CMK (cell line): ENCODE data around the gene OR5AC2.

Source experiments
- DNase-seq: peaks from one replicate; pipeline ENCODE4 v3.0.0-alpha.2; 2010; ENCODE audit warnings: low read depth

The OR5AC2 gene, protein sequence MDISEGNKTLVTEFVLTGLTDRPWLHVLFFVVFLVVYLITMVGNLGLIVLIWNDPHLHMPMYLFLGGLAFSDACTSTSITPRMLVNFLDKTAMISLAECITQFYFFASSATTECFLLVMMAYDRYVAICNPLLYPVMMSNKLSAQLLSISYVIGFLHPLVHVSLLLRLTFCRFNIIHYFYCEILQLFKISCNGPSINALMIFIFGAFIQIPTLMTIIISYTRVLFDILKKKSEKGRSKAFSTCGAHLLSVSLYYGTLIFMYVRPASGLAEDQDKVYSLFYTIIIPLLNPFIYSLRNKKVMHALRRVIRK

DNA sequence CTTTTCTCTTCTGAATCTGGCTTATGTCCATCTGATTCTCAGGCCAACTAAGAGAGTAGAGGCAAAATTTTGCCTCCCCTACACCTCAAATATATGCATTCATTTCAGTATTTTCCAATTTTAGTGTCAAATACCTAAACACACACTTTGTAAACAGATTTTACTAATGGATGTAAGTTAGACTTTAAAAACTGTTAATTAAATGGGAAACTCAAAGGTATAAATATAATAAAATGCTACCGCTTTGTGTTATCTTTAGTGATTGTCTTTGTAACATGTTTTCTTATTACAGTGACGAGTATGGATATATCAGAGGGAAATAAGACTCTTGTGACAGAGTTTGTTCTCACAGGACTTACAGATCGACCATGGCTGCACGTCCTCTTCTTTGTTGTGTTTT, at the start of gene OR5AC2:
OR5AC2 (plus strand) TSS at position 301 of the 400 bp plus-strand sequence; CDS start at position 301, 0 bp downstream.
- DNase-seq, result no peak

DNA sequence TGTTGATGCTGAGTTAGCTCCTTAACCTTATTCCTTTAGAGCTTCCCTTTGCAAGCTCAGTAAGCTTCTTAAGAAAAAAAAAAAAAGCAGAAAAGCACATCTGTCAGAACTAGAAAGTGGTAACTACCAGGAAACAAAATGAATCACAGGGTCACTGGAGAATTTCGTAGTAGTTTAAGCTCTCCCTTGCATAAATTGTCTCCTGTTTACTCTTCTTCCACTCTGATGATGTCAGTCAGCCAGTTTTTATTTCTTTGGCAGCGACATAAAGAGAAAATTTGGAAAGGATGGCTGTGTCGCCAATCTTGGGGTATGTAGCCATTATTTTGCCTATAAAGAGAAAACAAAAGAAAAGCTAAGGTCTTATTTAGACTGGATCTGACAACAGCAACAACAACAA, 48.7 kb upstream of the OR5AC2 start:
- DNase-seq, result no peak

DNA sequence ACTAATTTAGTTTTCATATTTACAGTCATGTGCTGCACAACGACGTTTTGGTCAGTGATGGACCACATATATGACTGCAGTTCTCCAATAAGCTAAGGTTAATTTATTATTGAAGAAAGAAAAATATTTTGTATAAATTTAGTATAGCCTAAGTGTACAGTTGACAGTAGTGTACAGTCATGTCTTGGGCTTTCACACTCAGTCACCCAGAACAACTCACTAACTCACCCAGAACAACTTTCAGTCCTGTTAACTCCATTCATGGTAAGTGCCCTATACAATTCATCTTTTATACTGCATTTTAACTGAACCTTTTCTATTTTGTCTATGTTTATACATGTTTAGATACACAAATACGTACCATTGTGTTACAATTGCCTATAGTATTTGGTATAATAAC, 48.1 kb upstream of the OR5AC2 start:
- DNase-seq, result no peak

DNA sequence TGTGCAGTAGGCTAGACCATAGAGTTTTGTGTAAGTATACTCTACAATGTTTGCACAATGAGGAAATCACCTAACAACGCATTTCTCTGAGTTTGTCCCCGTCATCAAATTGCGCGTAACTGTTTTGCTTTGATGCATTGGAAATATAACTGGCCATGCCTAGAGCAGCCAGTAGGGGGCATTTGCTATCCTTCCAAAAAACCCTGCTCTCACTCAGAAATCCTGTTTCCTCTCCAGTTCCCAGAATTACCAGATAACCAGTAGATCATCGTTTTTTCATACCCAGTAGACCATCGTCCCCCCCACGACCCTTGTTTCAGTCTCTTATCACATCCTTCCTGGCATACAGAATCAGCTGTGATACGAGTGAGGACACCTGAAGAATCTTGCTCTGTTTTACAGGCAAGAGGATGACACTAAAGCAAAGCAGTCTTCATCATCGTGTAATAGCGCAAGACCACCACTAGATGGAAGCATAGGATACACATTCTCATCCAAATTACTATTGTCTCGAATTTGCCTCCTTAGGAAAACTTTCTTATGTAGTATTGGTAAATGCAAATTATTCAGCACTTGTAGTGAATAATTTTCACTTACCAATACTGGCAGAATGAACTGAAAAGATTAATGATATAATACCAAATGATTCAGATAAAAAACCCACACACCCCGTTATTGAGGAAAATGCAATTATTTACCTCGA, 47.5 kb upstream of the OR5AC2 start:
- DNase-seq, result peak; percentile 31

DNA sequence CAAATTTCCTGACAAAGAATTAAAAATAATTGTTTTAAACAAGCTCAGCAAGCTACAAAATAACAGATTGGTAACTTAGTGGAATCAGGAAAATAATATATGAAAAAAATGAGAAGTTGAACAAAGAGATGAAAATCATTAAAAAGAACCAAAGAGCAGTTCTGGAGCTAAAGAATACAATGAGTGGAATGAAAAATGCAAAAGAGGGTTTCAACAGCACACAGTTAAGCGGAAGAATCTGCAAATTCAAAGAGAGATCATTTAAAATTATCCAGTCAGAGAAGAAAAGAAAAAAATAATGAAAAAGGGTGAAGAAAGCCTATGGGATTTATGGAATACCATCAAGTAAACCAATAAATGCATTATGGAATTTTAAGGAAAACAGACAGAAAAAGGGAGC, 45.6 kb upstream of the OR5AC2 start:
- DNase-seq, result no peak

DNA sequence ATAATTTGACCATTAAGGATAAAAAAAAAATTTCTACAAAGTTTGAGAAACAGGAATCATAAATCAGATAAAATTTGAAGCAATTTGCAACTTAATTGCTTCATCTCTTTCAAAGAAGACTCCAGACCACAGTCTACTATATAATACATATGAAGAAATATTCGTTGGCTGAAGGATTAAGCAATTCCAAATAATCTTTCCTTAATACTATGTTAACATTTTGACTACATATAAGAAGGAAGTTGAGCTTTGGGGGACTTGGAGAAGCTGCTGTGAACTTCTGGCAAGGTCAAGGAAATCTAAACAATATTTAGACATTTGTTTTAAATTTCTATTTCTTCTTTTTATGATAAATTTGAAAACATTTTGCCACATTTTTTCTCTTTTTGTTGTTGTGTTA, 38.4 kb upstream of the OR5AC2 start:
- no peak for DNase-seq

DNA sequence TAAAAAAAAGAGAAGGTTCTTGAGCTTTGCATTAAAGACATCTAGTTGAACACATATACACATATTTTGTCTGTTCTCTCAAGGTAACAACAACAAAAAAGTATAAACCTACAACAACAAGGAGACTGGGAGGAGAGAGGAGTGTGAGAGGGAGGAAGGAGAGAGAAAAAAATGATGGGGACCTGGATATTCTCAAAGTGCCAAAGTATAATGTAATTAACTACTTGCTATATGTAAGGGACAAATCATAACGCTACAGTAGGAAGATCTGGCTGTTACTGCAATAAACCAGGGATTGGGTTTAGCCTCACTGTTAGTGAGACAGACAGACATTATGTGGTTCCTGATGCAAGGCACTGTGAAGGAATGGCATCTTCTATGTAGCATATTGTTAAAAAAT, 37.7 kb upstream of the OR5AC2 start:
- DNase-seq, result no peak

DNA sequence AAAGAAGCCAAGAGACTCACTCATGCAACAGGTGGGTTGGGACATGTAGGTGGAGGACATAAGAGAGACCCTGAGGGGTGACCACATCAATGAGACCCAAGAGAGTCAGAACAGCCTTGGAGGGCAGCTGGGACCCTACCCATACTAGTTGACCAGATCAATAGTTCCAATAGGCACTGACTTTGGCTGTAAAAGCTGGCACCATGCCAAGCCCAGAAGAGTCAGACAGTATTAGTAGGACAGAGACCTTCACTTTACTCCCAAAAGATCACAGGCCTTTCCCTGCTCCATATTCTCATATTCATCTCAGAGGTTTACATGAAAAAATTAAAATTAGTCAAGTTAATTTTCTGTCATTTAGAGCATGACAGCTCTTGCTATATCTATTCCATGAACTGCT, 30.9 kb upstream of the OR5AC2 start:
- no peak for DNase-seq

DNA sequence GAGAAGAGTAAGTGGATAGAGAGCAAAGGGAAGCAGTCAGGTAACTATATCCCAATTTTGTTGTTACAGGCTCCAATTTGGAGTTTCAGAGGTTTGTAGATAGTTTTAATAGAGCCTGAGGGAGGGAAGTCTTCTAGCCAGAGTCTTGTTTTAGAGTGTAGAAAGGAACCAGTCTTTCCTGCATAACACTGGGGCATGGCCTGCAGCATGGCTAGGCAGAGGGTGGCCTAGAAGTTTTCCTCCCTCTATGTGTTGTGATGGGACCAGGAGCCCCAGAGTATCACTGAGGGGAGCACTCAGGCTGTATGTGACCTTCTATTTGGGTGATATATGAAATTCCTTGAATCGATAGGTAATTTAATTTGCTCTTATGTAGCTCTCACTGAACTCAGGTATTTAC, 29.3 kb upstream of the OR5AC2 start:
- no peak for DNase-seq

DNA sequence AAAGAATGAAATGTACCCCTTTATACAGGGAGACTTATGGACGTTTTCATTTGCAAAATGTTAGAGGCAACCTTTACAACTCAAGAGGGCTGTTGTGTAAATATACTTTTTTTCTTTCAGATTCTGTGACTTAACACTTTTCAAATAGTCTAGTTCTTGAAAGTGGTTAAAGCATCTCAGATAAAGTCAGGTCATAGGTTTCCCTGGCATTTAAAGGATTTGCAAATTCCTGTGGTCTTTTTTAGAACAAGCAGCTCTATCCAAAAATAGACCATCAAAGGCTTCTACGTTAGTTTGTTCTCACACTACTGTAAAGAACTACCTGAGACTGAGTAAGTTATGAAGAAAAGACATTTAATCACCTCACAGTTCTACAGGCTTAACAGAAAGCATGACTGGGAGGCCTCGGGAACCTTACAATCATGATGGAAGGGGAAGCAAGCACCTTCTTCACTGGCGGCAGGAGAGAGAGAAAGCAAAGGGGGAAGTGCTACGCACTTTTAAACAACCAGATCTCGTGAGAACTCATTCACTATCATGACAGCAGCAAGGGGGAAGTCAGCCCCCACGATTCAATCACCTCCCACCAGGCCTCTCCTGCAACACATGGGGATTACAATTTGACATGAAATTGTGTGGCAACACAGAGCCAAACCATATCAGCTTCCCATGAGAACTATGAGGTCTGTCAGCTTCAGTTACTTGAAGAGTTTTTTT, 28.6 kb upstream of the OR5AC2 start:
- no peak for DNase-seq

DNA sequence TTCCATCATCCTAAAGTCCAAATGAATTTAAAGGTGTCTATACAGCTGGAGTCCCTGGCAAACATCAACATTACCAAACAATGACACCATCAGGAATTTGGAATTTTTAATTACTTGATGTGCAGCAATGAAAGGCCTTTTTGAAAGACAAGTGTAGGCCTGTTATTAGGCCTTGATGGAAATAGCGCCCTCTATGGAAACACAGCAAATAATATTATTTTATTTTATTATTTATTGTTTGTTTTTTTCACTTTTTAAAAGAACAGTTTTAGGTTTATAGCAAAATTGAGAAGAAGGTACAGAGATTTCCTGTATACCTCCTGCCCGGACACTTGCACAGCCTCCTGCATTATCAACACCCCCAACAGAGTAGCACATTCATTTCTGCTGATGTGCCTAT, 18.1 kb upstream of the OR5AC2 start:
- no peak for DNase-seq

DNA sequence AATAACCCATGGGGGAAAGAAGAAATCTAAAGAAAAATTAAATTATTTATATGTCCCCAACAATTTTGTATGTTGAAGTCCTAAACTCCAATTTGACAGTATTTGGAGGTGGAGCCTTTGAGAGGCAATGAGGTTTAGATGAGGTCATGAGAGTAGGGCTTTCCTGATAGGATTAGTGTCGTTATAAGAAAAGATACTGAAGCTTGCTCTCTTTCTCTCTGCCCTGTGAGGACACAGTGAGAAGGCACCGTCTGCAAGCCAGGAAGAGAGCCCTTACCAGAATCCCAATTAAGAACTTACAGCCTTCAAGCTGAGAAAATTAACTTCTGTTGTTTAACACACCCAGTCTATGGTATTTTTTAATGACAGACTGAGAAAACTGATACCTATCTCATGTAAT, 16.1 kb upstream of the OR5AC2 start:
- DNase-seq, result no peak

DNA sequence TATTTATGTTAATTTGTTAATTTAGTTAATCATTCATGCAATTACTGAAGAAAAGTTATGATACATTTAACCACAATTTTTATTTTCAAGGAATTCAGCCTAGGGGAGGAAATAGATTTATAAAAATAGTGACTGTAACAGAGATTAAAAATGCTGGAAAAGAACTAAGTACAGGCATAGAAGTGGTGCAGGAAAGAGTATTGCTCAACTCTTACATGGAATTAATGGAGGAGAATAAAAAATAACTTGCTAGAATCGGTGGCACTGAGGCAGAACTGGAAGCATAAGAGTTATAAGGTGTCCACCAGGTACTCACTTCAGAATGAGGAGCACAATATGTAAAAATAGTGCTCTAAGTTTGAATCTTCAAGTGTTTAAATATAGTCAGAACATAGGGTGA, 13.5 kb upstream of the OR5AC2 start:
- no peak for DNase-seq

DNA sequence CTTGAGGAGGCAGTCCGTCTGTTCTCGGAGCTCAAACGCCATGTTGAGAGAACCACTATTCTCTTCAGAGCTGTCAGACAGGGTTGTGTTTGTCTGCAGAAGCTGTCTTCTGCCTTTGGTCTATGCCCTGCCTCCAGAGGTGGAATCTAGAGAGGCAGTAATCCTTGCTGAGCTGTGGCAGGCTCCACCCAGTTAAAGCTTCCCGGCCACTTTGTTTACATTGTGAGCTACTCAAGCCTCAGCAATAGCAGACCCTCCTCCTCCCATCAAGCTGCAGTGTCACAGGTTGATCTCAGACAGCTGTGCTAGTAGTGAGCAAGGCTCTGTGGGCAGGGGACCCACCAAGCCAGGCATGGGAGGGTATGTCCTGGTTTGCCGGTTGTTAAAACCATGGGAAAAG, 8.9 kb downstream of the OR5AC2 start:
- no peak for DNase-seq

DNA sequence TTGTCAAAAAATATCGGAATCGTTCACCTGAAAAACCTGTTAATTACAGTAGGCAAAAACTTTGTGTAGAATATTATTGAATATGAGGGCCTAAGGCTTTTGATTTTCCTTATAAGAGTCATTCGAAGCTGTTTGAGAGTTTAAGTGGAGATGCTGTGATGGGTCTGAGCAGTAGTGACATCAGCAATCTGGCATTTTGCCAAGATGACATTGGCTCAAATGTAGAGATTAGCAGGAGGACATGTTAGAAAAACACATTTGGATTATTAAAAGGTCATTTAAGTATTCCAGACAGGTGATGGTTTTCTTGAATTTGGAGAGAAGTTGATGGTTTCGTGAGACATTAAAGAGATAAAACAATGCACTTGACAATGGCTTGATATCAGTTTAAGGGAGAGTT, 12.9 kb downstream of the OR5AC2 start:
- DNase-seq, result no peak

DNA sequence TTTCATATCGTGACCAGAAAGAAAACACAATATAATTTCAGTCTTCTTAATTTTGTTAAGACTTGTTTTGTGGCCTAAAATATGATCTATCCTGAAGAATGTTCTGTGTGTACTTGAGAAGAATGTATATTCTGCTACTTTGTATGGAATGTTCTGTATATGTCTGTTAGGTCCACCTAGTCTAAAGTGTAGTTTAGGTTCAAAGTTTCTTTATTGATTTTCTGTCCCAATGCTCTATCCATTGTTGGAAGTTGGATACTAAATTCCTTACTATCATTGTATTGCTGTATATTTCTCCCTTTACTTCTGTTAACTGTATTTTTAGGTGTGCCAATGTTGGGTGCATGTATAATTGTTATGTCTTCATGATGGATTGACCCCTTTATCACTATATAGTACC, 21.2 kb downstream of the OR5AC2 start:
- DNase-seq, result no peak

DNA sequence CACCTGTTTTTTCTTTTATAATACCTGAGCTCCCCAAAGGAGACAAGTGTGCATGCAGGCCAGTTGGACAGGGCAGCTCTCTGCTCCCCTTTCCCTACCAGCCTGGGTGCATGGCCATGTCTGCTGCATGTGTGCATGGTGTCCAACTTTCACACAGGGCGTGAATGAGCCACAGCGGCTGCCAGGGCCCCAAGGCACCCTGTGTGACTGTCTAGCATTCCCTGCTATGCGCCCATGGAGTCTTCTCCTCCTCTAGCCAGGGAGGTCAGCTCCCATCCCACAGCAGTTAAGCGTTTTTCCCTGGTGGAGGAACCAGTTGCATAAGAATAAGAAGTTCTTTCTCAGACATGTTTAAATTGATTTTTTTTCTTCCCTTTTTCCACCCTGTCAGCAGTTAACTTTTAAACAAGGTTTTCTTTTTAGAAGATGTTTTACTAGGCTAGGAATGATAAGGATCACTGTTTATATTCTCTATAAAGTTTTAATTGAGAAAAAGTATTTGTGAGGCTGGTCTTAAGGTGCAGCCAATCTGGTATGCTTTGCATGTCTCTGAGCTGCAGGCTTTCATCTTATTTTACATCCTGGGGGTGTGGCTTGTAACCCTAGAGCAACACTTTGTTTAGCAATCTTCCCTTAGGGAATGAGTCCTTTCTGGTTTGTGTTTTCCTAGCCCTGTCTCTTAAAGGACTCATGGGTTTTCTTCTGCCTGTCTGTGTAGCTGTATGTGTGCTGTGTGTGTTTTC, 23.0 kb downstream of the OR5AC2 start:
- no peak for DNase-seq

DNA sequence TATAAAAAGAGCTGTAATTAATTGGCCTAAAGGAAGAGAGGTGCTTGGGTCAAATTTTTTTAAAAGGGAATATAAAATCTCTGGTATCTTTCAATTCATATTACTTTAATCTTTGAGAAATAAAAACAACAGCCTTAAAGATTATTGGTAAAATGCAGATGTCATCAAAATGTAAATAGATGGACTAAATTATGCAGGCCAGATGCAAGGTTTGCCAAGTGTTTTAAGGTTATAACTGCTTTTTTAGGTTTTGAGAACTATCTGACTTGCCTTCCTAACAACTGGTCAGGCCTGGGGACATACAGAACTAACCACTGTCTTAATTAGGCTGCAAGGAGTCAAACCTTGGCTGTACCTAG, 23.6 kb downstream of the OR5AC2 start:
- DNase-seq, result no peak

DNA sequence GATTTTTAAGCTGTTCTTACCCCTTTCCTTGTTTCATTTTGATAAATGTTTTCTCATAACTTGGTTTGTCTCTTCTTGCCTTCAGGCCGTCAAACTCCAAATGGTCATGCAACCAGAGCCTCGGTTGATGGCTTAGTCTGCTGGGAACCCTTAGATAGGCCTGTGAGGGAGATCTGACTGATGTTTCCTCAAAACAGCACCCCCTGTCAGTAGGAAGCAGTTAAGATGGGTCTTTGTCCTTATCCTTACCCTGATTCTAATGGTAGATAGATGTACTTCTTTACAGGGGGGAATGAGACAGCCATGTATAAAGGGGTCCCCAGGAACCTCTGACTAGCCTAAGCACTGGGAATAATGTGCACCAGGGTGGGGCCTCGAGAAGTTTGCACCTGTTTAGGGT, 27.3 kb downstream of the OR5AC2 start:
- DNase-seq, result no peak

DNA sequence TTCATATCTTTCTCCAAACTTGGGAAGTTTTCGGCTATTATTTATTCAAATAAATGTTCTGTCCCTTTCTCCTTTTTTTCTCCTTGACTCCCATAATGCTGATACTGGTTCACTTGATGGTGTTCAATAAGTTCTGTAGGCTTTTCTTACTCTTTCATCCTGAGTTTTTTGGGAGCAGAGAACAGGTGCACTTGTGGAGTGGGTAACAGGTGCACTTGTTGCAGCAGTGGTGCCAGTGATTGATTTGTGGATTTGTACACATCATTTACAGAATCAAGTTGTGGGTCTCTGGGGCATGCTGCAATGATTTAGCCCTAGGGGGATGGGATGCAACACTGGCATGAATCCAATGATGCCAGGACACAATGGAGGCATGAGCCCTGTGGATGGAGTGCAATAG, 28.7 kb downstream of the OR5AC2 start:
- DNase-seq, result no peak

DNA sequence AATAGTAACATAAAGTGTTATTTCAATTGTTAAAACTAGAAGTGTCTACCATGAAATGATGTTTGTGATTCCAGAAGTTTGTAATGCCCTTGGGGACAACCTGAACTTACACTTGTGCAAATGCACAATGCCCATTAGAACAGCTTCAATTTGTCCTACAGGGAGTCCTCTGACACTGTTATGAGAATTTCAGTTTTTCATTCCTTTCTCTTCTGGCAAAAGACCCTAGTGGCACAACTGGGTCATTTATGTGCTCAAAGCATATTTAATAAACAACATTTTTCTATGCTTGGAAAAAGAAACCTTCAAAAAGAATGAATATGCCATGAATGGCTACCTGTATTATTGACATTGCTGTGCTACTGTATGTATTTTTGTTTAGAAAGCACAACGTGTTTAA, 43.4 kb downstream of the OR5AC2 start, which contains the start of gene OR5H1:
OR5H1 (plus strand) TSS at position 301 of the 400 bp plus-strand sequence. CDS start 1,977 bp downstream, outside the sequence.
- DNase-seq, result no peak

DNA sequence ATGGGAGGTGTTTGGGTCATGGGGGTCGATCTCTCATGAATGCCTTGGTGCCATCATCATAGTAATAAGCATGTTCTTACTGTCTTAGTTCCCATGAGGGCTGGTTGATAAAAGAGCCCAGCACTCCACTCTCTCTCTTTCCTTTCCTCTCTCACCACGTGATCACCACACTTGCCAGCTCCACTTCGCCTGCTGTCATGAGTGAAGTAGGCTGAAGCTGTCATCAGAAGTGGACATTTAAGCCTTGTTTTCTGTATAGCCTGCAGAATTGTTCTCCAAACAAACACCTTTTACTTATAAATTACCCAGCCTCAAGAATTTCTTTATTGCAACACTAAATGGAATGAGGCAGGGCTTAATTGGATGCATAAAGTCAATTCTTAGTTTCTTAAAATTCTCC, 49.7 kb downstream of the OR5AC2 start:
- DNase-seq, result no peak
